Mesendoderm (in vitro differentiated cells): ENCODE measurements around the gene DYRK3.
A peak's percentile ranks its signal among the peaks of the same experiment; 100 is the strongest.

Experiments
- DNase-seq: peaks from one replicate; pipeline ENCODE4 v3.0.0; 2013
- H2AK5ac ChIP-seq: 2 replicates; pipeline ENCODE4 v1.6.1; 2013; ENCODE audit warnings: low read length, inconsistent platforms
- H2BK120ac ChIP-seq: 2 replicates; pipeline ENCODE4 v1.6.1; 2013; ENCODE audit warnings: low read depth, mild to moderate bottlenecking, low read length, moderate library complexity, mixed read lengths
- H2BK15ac ChIP-seq: replicated peaks from 2 replicates; pipeline ENCODE4 v1.6.1; 2013; ENCODE audit warnings: low read depth, mild to moderate bottlenecking, moderate library complexity
- H2BK5ac ChIP-seq: 2 replicates; pipeline ENCODE4 v1.6.1; 2013; ENCODE audit warnings: low read length, inconsistent platforms
- H3K18ac ChIP-seq: 2 replicates; pipeline ENCODE4 v1.6.1; 2013; ENCODE audit warnings: mild to moderate bottlenecking, low read length, mixed read lengths
- H3K23ac ChIP-seq: one replicate; pipeline ENCODE4 v1.6.1; 2013; ENCODE audit warnings: low read length
- H3K27ac ChIP-seq: 2 replicates; pipeline ENCODE4 v1.5.1; 2013; ENCODE audit warnings: low read depth, mild to moderate bottlenecking, inconsistent platforms, low read length, moderate library complexity
- H3K27me3 ChIP-seq: 2 replicates; pipeline ENCODE4 v1.6.1; 2013; ENCODE audit warnings: low read length, control low read depth, mild to moderate bottlenecking, inconsistent platforms; ENCODE audit not compliant: insufficient read depth, poor library complexity
- H3K36me3 ChIP-seq: 2 replicates; pipeline ENCODE4 v1.6.1; 2013; ENCODE audit warnings: low read length, inconsistent platforms; ENCODE audit not compliant: control insufficient read depth, insufficient read depth
- H3K4ac ChIP-seq: one replicate; pipeline ENCODE4 v1.6.1; 2013; ENCODE audit warnings: low read depth, mild to moderate bottlenecking, low read length, moderate library complexity
- H3K4me1 ChIP-seq: 2 replicates; pipeline ENCODE4 v1.6.1; 2013; ENCODE audit warnings: low read depth, low read length, inconsistent platforms; ENCODE audit not compliant: control insufficient read depth
- H3K4me2 ChIP-seq: 2 replicates; pipeline ENCODE4 v1.6.1; 2013; ENCODE audit warnings: low read length
- H3K4me3 ChIP-seq: 2 replicates; pipeline ENCODE4 v1.5.1; 2013; ENCODE audit warnings: mild to moderate bottlenecking, low read length
- H3K56ac ChIP-seq: one replicate; pipeline ENCODE4 v1.6.1; 2013; ENCODE audit warnings: low read length
- H3K79me1 ChIP-seq: 2 replicates; pipeline ENCODE4 v1.6.1; 2013; ENCODE audit warnings: low read length, inconsistent platforms
- H3K79me2 ChIP-seq: 2 replicates; pipeline ENCODE4 v1.6.1; 2013; ENCODE audit warnings: mild to moderate bottlenecking, low read length; ENCODE audit not compliant: control insufficient read depth, insufficient read depth
- H3K9ac ChIP-seq: 2 replicates; pipeline ENCODE4 v1.6.1; 2013; ENCODE audit warnings: low read length, inconsistent platforms
- H4K5ac ChIP-seq: one replicate; pipeline ENCODE4 v1.6.1; 2013; ENCODE audit warnings: low read length
- H4K8ac ChIP-seq: one replicate; pipeline ENCODE4 v1.6.1; 2013; ENCODE audit warnings: low read depth, mild to moderate bottlenecking, control low read depth, low read length, moderate library complexity
- WGBS: extraction: QIAGEN DNeasy Blood & Tissue Kit; methylation state at CpG from one replicate; pipeline ENCODE4 v1.1.7; 2013; ENCODE audit warnings: low lambda C conversion rate, missing lambda C conversion rate; ENCODE audit not compliant: insufficient coverage; ENCODE audit errors: extremely low coverage; 5-methylcytosine and 5-hydroxymethylcytosine counted together

DYRK3 gene

DNA sequence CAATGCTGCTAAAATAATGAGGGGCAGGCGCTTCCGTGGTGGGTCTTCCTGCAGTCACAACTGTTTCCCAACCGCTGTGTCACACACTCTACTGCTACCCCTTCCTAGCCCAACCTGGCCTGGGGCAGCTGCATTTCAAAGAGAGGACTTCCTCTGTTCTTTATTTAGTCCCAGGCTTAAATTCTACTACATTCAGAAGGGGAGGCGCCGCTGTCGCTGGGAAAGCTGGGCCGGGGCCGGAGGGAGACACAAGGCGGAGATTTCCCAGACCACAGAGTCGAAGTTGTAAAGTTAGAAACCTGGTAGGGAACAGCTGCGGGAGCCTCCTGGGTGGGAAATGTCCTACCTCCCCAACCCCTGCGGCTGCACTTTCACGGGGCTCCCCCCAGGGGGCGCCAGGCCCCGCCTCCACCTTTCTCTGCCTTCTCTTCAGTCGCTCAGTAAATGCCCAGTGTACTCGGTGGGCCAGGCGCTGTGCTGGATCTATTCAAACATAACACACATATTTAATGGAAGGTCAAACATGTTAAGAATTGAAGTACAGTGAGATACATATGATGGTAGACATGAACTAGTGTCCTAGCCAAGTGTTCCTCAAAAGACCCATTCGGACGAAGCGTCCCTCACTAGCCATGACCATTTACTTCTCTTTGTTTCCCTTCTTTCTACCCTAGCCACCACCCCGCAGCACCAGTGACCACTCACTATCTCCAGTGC lies 23.1 kb downstream of the DYRK3 start:
- WGBS: no CpG with 5 or more reads among the region's 22 CpGs

DNA sequence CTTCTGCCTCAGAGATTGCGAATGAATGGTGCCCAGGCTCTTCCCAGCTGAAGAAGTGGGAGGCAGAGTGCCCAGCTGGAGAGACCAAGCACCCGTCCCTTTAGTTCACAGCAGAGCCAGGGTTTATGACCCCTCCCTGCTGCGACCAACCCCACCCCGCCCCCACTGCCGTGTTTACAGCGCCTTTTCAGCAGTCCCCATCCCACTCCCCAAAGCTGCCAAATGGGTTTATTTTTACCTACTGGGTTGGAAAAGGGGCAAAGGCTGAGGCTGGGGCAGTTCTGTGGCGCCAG lies 23.6 kb downstream of the DYRK3 start:
- Histone ChIP-seq H2BK5ac (no peak overlapping the region), H3K18ac (no peak overlapping the region), H3K4me2 (no peak overlapping the region), H3K36me3 (no peaks in the 10 kb centered on the region), H3K4ac (no peak overlapping the region), H3K23ac (no peak overlapping the region), H2AK5ac (no peak overlapping the region), H4K8ac (no peak overlapping the region), H3K4me1 (peaks cover 7% of the 10 kb centered on the region), H3K79me2 (no peaks in the 10 kb centered on the region), H3K9ac (peak overlapping the region; percentile 48), H3K56ac (peak overlapping the region; percentile 29), H2BK120ac (no peak overlapping the region), H3K27ac (no peak overlapping the region), H3K79me1 (no peaks in the 10 kb centered on the region), H3K4me3 (no peak overlapping the region), H4K5ac (no peak overlapping the region), H2BK15ac (no peak overlapping the region), H3K27me3 (no peaks in the 10 kb centered on the region)
- DNase-seq: no peak
- WGBS: no CpG with 5 or more reads among the region's 7 CpGs

More for the DNA sequence above, 23.1 kb downstream of the DYRK3 start:
- H3K23ac ChIP-seq: no peak overlapping the region
- H3K79me1 ChIP-seq: no peaks in the 10 kb centered on the region
- no peaks in the 10 kb centered on the region for H3K27me3 ChIP-seq
- H2BK120ac ChIP-seq: no peak overlapping the region
- H4K8ac ChIP-seq: no peak overlapping the region
- H3K4me2 ChIP-seq: peak overlapping the region; percentile 18
- no peaks in the 10 kb centered on the region for H3K36me3 ChIP-seq
- no peaks in the 10 kb centered on the region for H3K79me2 ChIP-seq
- H3K27ac ChIP-seq: no peak overlapping the region
- H3K9ac ChIP-seq: peak overlapping the region; percentile 48
- H3K56ac ChIP-seq: peak overlapping the region; percentile 52
- no peak overlapping the region for H3K4me3 ChIP-seq
- H2BK15ac ChIP-seq: no peak overlapping the region
- H3K4ac ChIP-seq: no peak overlapping the region
- no peak overlapping the region for H4K5ac ChIP-seq
- H3K4me1 ChIP-seq: peaks cover 7% of the 10 kb centered on the region
- DNase-seq: peak; percentile 84
- no peak overlapping the region for H2BK5ac ChIP-seq
- H2AK5ac ChIP-seq: no peak overlapping the region
- H3K18ac ChIP-seq: peak overlapping the region; percentile 53

DNA sequence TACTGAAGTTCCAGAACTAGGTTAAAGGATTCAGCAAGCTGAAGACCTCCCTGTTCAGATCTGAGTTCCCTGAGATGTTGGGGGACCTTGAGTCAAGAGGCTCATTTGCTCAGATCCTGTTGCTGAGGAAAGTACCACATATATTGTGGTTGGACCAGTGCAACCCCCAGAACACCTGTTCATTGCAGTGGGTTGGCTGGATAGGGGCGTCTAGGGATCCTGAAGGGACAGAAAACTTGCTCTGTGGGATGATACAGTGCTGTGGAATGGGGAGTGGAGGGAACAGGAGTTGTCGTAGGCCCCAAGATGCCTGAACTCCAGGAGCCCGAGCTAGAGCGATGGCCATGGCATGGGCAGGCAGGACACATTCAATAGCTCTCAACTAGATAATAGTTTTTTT lies 24.8 kb downstream of the DYRK3 start:
- Histone ChIP-seq H3K4me2 (no peak overlapping the region), H3K4ac (no peak overlapping the region), H2BK120ac (no peak overlapping the region), H3K27me3 (no peaks in the 10 kb centered on the region), H3K4me1 (peaks cover 7% of the 10 kb centered on the region), H2BK15ac (no peak overlapping the region), H4K8ac (no peak overlapping the region), H3K79me1 (no peaks in the 10 kb centered on the region), H4K5ac (no peak overlapping the region), H2AK5ac (no peak overlapping the region), H3K56ac (no peak overlapping the region), H3K4me3 (no peak overlapping the region), H3K79me2 (no peaks in the 10 kb centered on the region), H3K36me3 (no peaks in the 10 kb centered on the region), H3K23ac (no peak overlapping the region), H2BK5ac (no peak overlapping the region), H3K9ac (no peak overlapping the region), H3K18ac (no peak overlapping the region), H3K27ac (no peak overlapping the region)
- WGBS: no CpG with 5 or more reads among the region's 4 CpGs
- no peak for DNase-seq

DNA sequence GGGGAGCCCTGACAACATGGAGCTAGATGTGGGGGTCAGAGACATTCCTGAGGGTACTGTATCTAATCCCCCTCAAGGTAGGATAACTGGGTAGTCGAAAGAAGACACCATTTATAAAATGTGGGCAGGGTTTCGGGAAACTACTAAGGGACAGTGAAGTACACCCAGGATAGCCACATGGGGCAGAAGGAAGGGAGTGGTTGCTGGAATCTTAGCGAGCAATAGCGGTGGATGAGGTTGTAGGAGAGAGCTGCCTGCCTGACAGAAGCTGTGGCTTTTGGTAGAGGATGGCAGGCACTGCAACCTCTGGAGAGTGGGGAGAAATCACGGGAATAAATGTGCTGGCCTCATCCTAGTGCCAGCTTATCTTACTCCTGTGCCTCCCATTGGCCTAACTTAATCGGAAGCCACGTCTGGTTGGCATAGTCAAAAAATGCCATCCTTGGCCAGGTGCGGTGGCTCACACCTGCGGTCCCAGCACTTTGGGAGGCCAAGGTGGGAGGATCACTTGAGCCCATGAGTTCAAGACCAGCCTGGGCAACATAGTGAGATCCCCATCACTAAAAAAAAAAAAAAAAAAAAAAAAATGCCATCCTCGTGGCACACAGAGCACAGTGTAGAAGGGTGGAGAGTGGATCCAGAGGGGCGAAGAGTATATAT lies 26.0 kb downstream of the DYRK3 start:
- Histone ChIP-seq H4K5ac (no peak overlapping the region), H3K27ac (no peak overlapping the region), H3K27me3 (no peaks in the 10 kb centered on the region), H3K23ac (no peak overlapping the region), H3K9ac (no peak overlapping the region), H2BK120ac (no peak overlapping the region), H2BK15ac (no peak overlapping the region), H3K4me3 (no peak overlapping the region), H2AK5ac (no peak overlapping the region), H4K8ac (no peak overlapping the region), H3K4me2 (no peak overlapping the region), H3K56ac (no peak overlapping the region), H3K79me1 (no peaks in the 10 kb centered on the region), H3K18ac (no peak overlapping the region), H3K79me2 (no peaks in the 10 kb centered on the region), H3K4me1 (peaks cover 7% of the 10 kb centered on the region), H3K36me3 (no peaks in the 10 kb centered on the region), H2BK5ac (no peak overlapping the region), H3K4ac (no peak overlapping the region)
- DNase-seq: no peak
- WGBS: no CpG with 5 or more reads among the region's 11 CpGs

DNA sequence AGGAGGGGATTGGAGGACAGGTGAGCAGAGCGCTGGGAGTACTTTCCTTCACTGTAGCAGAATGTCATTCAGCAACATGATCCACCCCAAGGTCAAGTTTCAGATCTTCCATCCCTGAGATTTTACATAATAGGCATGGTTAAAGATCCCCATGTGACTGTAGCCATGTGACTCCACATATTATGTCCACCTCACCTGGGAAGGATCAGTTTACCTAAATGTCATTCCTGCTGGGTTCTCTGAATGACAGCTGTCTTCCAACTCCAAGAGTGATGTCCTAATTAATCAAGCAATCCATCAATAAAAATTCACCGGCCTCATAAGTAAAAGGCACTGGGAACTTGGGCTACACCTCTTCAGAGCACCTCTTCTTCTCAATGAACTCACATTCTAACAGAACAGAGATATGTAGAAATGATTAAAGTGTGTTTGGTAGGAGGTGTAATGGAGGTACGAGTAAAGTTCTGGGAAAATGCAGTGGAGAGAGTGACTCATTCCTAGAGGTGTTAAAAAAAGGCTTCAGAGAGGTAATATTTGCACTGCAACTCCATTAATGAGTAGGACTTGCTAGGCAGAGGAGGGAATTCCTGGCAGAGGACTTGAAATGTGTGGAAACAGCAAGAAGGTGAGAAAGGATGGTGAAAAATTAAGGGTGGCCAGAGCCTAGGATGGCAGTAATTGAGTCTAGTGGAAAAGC lies 27.2 kb downstream of the DYRK3 start:
- Histone ChIP-seq H2BK15ac (no peak overlapping the region), H2AK5ac (no peak overlapping the region), H3K4ac (no peak overlapping the region), H4K8ac (no peak overlapping the region), H3K9ac (no peak overlapping the region), H3K56ac (no peak overlapping the region), H3K27me3 (no peaks in the 10 kb centered on the region), H4K5ac (no peak overlapping the region), H2BK5ac (no peak overlapping the region), H3K18ac (no peak overlapping the region), H3K23ac (no peak overlapping the region), H3K79me1 (no peaks in the 10 kb centered on the region), H3K79me2 (no peaks in the 10 kb centered on the region), H3K4me1 (peaks cover 7% of the 10 kb centered on the region), H3K4me3 (no peak overlapping the region), H2BK120ac (no peak overlapping the region), H3K4me2 (no peak overlapping the region), H3K27ac (no peak overlapping the region), H3K36me3 (no peaks in the 10 kb centered on the region)
- 100% methylated on average over 1 of the region's 3 CpGs for WGBS
- no peak for DNase-seq
